Peyer's patch (tissue), 4 donors: ENCODE results near the gene ARMC2.

ENCODE experiments used
- POLR2A ChIP-seq, 2 donors: fragments of 450-650 bp; IDR thresholded peaks; one replicate each; pipeline ENCODE4 v1.5.1; 2017; ENCODE audit warnings: antibody characterized with exemption in 2 of 2, mild to moderate bottlenecking in 2 of 2, moderate library complexity in 2 of 2
- TF ChIP-seq, protein P1 (sequence below), 6 experiments: fragments of 450-650 bp in 4 of 6; fragments of 200-600 bp in 2 of 6; sonication (generic) in 1 of 6; IDR thresholded peaks; one replicate each; pipeline ENCODE4 v1.5.1; 2017 to 2019; ENCODE audit warnings: antibody characterized with exemption in 6 of 6, mild to moderate bottlenecking in 3 of 6, moderate library complexity in 1 of 6

DNA sequence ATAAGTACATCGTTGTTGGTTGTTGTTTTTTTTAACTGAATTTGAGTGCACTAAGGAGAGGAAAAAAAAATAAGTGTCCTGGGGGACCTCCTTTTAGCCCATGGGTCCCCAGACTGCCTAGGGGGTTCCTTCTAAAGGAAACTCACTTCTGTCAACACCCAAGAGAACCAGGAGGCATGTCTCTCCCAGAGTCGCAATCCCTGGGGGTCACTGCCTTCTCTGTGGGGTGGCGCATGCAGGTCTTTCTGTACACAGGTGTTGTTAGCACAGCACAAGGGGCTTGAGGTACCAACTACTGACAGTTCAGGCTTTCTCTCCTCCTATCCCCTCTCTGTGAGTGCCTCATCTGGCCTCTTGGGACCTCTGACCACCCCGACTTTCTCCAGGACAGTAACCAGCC is 7.3 kb upstream of the ARMC2 start:
- TF ChIP-seq, protein P1, sequence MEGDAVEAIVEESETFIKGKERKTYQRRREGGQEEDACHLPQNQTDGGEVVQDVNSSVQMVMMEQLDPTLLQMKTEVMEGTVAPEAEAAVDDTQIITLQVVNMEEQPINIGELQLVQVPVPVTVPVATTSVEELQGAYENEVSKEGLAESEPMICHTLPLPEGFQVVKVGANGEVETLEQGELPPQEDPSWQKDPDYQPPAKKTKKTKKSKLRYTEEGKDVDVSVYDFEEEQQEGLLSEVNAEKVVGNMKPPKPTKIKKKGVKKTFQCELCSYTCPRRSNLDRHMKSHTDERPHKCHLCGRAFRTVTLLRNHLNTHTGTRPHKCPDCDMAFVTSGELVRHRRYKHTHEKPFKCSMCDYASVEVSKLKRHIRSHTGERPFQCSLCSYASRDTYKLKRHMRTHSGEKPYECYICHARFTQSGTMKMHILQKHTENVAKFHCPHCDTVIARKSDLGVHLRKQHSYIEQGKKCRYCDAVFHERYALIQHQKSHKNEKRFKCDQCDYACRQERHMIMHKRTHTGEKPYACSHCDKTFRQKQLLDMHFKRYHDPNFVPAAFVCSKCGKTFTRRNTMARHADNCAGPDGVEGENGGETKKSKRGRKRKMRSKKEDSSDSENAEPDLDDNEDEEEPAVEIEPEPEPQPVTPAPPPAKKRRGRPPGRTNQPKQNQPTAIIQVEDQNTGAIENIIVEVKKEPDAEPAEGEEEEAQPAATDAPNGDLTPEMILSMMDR (IDR thresholded peaks at IDR 0.05) = no peak
- TF ChIP-seq POLR2A (IDR thresholded peaks at IDR 0.05) = no peak
